K562 (cell line): Measurements from ENCODE around the gene PKDREJ. TPM values are rescaled to one million over a fixed set of nuclear protein-coding genes. Genes with fewer than 3 reads are reported as not detected.

Experiments
- ATAC-seq: fragments of 200-7000 bp; cut with Tn5 transposase; 3 replicates; pipeline ENCODE4 v1.9.1; 2020; ENCODE audit warnings: moderate library complexity
- BruUV-seq: library from RNA; stranded (reverse); fragments of 400-500 nt; replicated peaks from 2 replicates; lab custom pipeline; 2021; lab: Mats Ljungman, UMichigan
- CTCF ChIA-PET: fragments of 300-600 bp; formaldehyde crosslinking; extraction: SDS; loops from one replicate; lab custom pipeline; 2021; ENCODE audit warnings: low intra/inter-chr PET ratio; lab: Yijun Ruan, JAX
- POLR2A ChIA-PET: fragments of 300-600, 350-650 bp; sonication (Branson Sonifier 250); formaldehyde crosslinking; extraction: SDS; loops from one replicate; lab custom pipeline; 2021; ENCODE audit warnings: antibody characterized with exemption, inconsistent platforms; lab: Yijun Ruan, JAX
- DNase-seq, 4 experiments: peaks; one replicate each; pipeline versions ENCODE4 v3.0.0 to v3.0.0-alpha.2; 2011 to 2018; ENCODE audit warnings: low spot score in 3 of 4, mixed read lengths in 3 of 4; ENCODE audit errors: extremely low read depth in 1 of 4
- FAIRE-seq: peaks from 2 replicates; lab custom pipeline; 2011; peaks lifted over from hg19 to GRCh38; lab: Jason Lieb, UNC
- H2AFZ ChIP-seq: 2 replicates; pipeline ENCODE4 v1.6.0; 2011; ENCODE audit warnings: low read depth, low read length, control low read depth, inconsistent platforms
- H3K27ac ChIP-seq: fragments of 200-600 bp; 3 replicates; pipeline ENCODE4 v1.8.0; 2011; ENCODE audit warnings: low read depth, mild to moderate bottlenecking, control low read depth, inconsistent platforms, low read length, moderate library complexity, mixed read lengths; ENCODE audit errors: extremely low read depth
- H3K27me3 ChIP-seq, 2 experiments: fragments of 300-600 bp in 1 of 2; 2 replicates in 1 of 2; 3 replicates in 1 of 2; pipeline versions ENCODE4 v1.6.0 to v1.8.0; 2011; ENCODE audit warnings: inconsistent platforms in 2 of 2, low read length in 2 of 2, mild to moderate bottlenecking in 1 of 2, mixed read lengths in 1 of 2, moderate library complexity in 1 of 2; ENCODE audit not compliant: control insufficient read depth in 2 of 2, insufficient read depth in 2 of 2
- H3K36me3 ChIP-seq: fragments of 300-600 bp; 3 replicates; pipeline ENCODE4 v1.8.0; 2011; ENCODE audit warnings: mild to moderate bottlenecking, low read length, inconsistent platforms; ENCODE audit not compliant: control insufficient read depth, insufficient read depth
- H3K4me1 ChIP-seq, 2 experiments: fragments of 200-600 bp in 1 of 2; replicated peaks in 1 of 2; 2 replicates in 1 of 2; 3 replicates in 1 of 2; pipeline versions ENCODE4 v1.5.1 to v1.8.0; 2011; ENCODE audit warnings: inconsistent platforms in 2 of 2, low read length in 2 of 2, mild to moderate bottlenecking in 1 of 2, mixed read lengths in 1 of 2, moderate library complexity in 1 of 2; ENCODE audit not compliant: control insufficient read depth in 2 of 2, insufficient read depth in 2 of 2
- H3K4me2 ChIP-seq: 2 replicates; pipeline ENCODE4 v1.6.1; 2011; ENCODE audit warnings: low read length, control low read depth, inconsistent platforms, mixed read lengths; ENCODE audit not compliant: insufficient read depth
- H3K4me3 ChIP-seq: fragments of 200-600 bp; sonication (generic), shearing (Covaris generic); 2 replicates; pipeline ENCODE4 v1.5.1; 2016; ENCODE audit warnings: control low read depth, inconsistent platforms
- H3K79me2 ChIP-seq: fragments of 200-600 bp; 3 replicates; pipeline ENCODE4 v1.8.0; 2011; ENCODE audit warnings: low read length, inconsistent platforms; ENCODE audit not compliant: control insufficient read depth, insufficient read depth
- H3K9ac ChIP-seq, 2 experiments: 2 replicates each; pipeline versions ENCODE4 v1.6.0 to v1.6.1; 2011; ENCODE audit warnings: low read depth in 2 of 2, low read length in 2 of 2, control low read depth in 1 of 2, inconsistent platforms in 1 of 2, mild to moderate bottlenecking in 1 of 2, mixed read lengths in 1 of 2; ENCODE audit not compliant: insufficient read depth in 1 of 2
- H3K9me1 ChIP-seq: one replicate; pipeline ENCODE4 v1.6.0; 2011; ENCODE audit warnings: inconsistent platforms, mild to moderate bottlenecking, low read length, moderate library complexity; ENCODE audit not compliant: control insufficient read depth, insufficient read depth
- H3K9me3 ChIP-seq: replicated peaks from 2 replicates; pipeline ENCODE4 v1.5.1; 2011; ENCODE audit warnings: low read depth, low read length, inconsistent platforms; ENCODE audit not compliant: control insufficient read depth, insufficient read depth
- H4K20me1 ChIP-seq: replicated peaks from 2 replicates; pipeline ENCODE4 v1.6.1; 2011; ENCODE audit warnings: low read length, inconsistent platforms, mixed read lengths; ENCODE audit not compliant: control insufficient read depth, insufficient read depth
- BRD4 ChIP-seq: fragments of 200-600 bp; sonication (generic); IDR thresholded peaks from 2 replicates; pipeline ENCODE4 v1.6.1; 2017; ENCODE audit warnings: inconsistent platforms
- BRF2 ChIP-seq: IDR thresholded peaks from 3 replicates; pipeline ENCODE4 v1.6.1; 2011; ENCODE audit warnings: borderline replicate concordance, mild to moderate bottlenecking; ENCODE audit not compliant: insufficient read length, insufficient read depth
- CREB1 ChIP-seq, 2 experiments: sonication (generic) in 1 of 2; formaldehyde crosslinking in 1 of 2; IDR thresholded peaks; 2 replicates each; pipeline versions ENCODE4 v1.6.1 to v1.8.0; 2012 to 2022; ENCODE audit warnings: inconsistent platforms in 1 of 2, mild to moderate bottlenecking in 1 of 2, missing genetic modification reagents in 1 of 2, moderate library complexity in 1 of 2
- GTF3C2 ChIP-seq: IDR thresholded peaks from 3 replicates; pipeline ENCODE4 v1.6.1; 2011; ENCODE audit warnings: borderline replicate concordance, mild to moderate bottlenecking, moderate library complexity; ENCODE audit not compliant: insufficient read length; ENCODE audit errors: extremely low read depth
- HNRNPUL1 ChIP-seq: fragments of 200-400 bp; formaldehyde crosslinking; IDR thresholded peaks from 2 replicates; pipeline ENCODE4 v1.6.1; 2017; ENCODE audit warnings: low read length
- KLF10 ChIP-seq: fragments of 250-450 bp; sonication (Bioruptor Pico); IDR thresholded peaks from 2 replicates; pipeline ENCODE4 v1.6.1; 2021; ENCODE audit warnings: matching md5 sums
- MTF1 ChIP-seq: fragments of 250-450 bp; sonication (Bioruptor Pico); IDR thresholded peaks from 2 replicates; pipeline ENCODE4 v1.9.0; 2021; ENCODE audit warnings: moderate library complexity, mild to moderate bottlenecking, inconsistent platforms, borderline replicate concordance
- NFE2 ChIP-seq: IDR thresholded peaks from 2 replicates; pipeline ENCODE4 v1.6.1; 2014; ENCODE audit warnings: antibody characterized with exemption, low read depth
- PHF21A ChIP-seq: fragments of 450-650 bp; IDR thresholded peaks from 2 replicates; pipeline ENCODE4 v1.6.1; 2017; ENCODE audit warnings: low read depth, borderline replicate concordance
- TCF3 ChIP-seq: sonication (generic); formaldehyde crosslinking; IDR thresholded peaks from 2 replicates; pipeline ENCODE4 v1.4.0; 2020; ENCODE audit warnings: mild to moderate bottlenecking, missing genetic modification reagents
- WGBS: fragments of 100-300 bp; shearing (Covaris generic); methylation state at CpG from one replicate; pipeline ENCODE4 v1.1.6; 2016; ENCODE audit warnings: low coverage, mixed read lengths; ENCODE audit not compliant: insufficient coverage; ENCODE audit errors: missing lambda C conversion rate; 5-methylcytosine and 5-hydroxymethylcytosine counted together
- in situ Hi-C: fragments of 300-500 bp; cut with MboI; formaldehyde crosslinking; loops from 4 replicates; pipeline ENCODE4 v1.15.0; 2018; ENCODE audit warnings: inconsistent platforms, mixed read lengths
- intact Hi-C: fragments of 100-400 bp; cut with micrococcal nuclease; formaldehyde crosslinking; loops from 2 replicates; pipeline ENCODE4 v1.14.2; 2022
- polyA plus RNA-seq, 8 experiments: library from polyadenylated mRNA; depleted of rRNA in 4 of 8; stranded (reverse) in 5 of 8; unstranded in 3 of 8; fragments of >200 nt; fragmentation: Nextera tagmentation in 2 of 8; fragmentation: Illumina TruSeq in 1 of 8; extraction: Ambion mirVana in 2 of 8; extraction: Trizol in 1 of 8; gene quantifications; 2 replicates each; pipeline versions ENCODE4 v1.2.1 to v1.2.3, GENCODE V29; 2011 to 2014; ENCODE audit warnings: inconsistent platforms in 1 of 8, missing spikeins in 1 of 8
- total RNA-seq, 7 experiments: library from RNA; depleted of rRNA in 6 of 7; stranded (reverse); fragments of >200 nt in 6 of 7; fragmentation: Illumina TruSeq in 2 of 7; extraction: Trizol in 2 of 7; gene quantifications; 2 replicates each; pipeline versions ENCODE4 v1.2.1 to v1.2.3, GENCODE V29; 2011 to 2021; ENCODE audit warnings: low replicate concordance in 1 of 7

Gene PKDREJ
- total and polyA plus RNA-seq, 9 of the 15 experiments (the other 6 are each of a cell fraction or from before 2014, with no cell fraction given) = 0.03 TPM; not detected in 8

DNA sequence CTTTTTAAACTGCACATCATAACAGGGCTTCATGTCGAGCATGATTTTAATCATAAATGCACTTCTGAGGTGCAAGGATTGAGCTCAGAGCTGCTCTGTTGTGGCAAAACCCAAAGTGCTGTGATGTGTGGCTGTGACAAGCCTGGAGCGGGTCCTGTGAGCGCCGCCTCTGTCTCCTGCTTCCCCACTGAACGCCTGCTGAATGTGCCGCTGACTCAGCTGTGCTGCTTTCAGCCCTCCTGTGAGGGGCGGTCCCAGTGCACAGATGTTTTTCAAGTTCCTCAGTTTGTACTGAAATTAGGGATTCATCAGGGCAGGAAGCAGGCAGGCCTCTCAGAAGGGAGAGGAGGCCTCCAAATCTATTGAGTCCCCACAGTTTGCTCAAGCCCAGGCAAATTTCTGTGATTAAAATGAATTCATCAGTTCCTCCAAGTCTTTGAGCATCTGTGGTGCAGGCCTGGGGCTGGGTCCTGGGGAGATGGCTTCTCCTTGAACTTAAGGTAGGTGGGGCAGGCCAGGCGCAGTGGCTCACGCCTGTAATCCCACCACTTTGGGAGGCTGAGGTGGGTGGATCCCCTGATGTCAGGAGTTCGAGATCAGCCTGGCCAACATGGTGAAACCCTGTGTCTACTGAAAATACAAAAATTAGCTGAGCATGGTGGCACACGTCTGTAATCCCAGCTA, 30.6 kb upstream of the PKDREJ start:
- no peaks in the 10 kb centered on the region for H3K27me3 ChIP-seq
- FAIRE-seq = no peak
- H3K27ac ChIP-seq = no peak overlapping the region
- no peak overlapping the region for H3K4me2 ChIP-seq
- ATAC-seq = no peak
- ChIA-PET POLR2A (no interaction called here), CTCF (no interaction called here)
- no peaks in the 10 kb centered on the region for H4K20me1 ChIP-seq
- H3K9ac ChIP-seq = 0 out of 4 replicates have a peak overlapping the region, but pooled peaks of 1 of the 2 experiments have one; percentile 13
- 81% methylated on average over 9 of the region's 11 CpGs for WGBS
- no peak for TF ChIP-seq MTF1
- no peak for DNase-seq
- H3K79me2 ChIP-seq = peaks cover 17% of the 10 kb centered on the region
- H3K36me3 ChIP-seq = peaks cover 15% of the 10 kb centered on the region; the same call in 2 of the 3 replicates
- no TSS peak for BruUV-seq
- in situ Hi-C loops (no loop called here), intact Hi-C loops (no loop called here)
- H2AFZ ChIP-seq = no peak overlapping the region
- no peak overlapping the region for H3K4me3 ChIP-seq
- H3K9me1 ChIP-seq = no peaks in the 10 kb centered on the region
- no peaks in the 10 kb centered on the region for H3K9me3 ChIP-seq
- peaks cover 2 to 32% of the 10 kb centered on the region in 2 experiments; a peak in 4 of 5 replicates for H3K4me1 ChIP-seq

DNA sequence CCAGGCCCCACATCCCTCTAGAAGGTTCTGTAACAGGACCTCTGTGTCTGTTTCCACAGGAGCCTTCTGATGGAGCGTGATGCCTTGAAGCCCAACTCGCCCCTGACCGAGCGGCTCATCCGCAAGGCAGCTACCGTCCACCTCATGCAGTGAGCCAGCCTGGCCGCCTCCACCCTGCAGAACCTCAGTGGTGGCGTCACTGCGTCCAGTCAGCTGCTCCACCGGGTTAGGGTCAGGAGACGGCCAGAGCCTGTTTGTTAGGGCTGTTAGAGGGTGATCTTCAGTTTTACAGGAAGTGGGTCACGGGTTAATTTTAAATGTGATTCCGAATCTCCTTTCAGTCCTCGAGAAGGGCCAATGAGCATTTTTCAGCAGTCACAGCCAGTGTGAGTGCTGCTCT, 29.6 kb upstream of the PKDREJ start:
- no peak for DNase-seq
- no peak overlapping the region for H2AFZ ChIP-seq
- 92% methylated on average over 10 of the region's 14 CpGs for WGBS
- no peak for TF ChIP-seq PHF21A
- no peak for TF ChIP-seq KLF10 (CRISPR knock-in tag)
- no peak for TF ChIP-seq HNRNPUL1
- no peak for TF ChIP-seq GTF3C2
- TF ChIP-seq TCF3 (CRISPR knock-in tag) = no peak
- no peak for TF ChIP-seq BRD4
- no peak for TF ChIP-seq CREB1 (IDR thresholded peaks at IDR 0.05)
- TF ChIP-seq CREB1 (CRISPR knock-in tag; IDR thresholded peaks at IDR 0.05) = no peak
- no peak for TF ChIP-seq NFE2
- no peak for TF ChIP-seq BRF2

More for the DNA sequence above, 29.6 kb upstream of the PKDREJ start:
- H3K4me1 ChIP-seq = peaks cover 2 to 32% of the 10 kb centered on the region in 2 experiments; a peak in 3 of 5 replicates
- no peaks in the 10 kb centered on the region for H3K9me1 ChIP-seq
- CTCF ChIA-PET = no interaction called here
- peaks cover 9% of the 10 kb centered on the region for H3K79me2 ChIP-seq
- peaks cover 14% of the 10 kb centered on the region; the same call in 2 of the 3 replicates for H3K36me3 ChIP-seq
- no peak overlapping the region for H3K4me2 ChIP-seq
- in situ Hi-C loops (no loop called here), intact Hi-C loops (no loop called here)
- no peak overlapping the region for H3K4me3 ChIP-seq
- no TSS peak for BruUV-seq
- FAIRE-seq (no peak), ATAC-seq (no peak)
- no peaks in the 10 kb centered on the region for H3K9me3 ChIP-seq
- peak overlapping the region in 1 of 2 experiments; percentile 45; a peak in 2 of 4 replicates for H3K9ac ChIP-seq
- no peak overlapping the region for H3K27ac ChIP-seq
- no peaks in the 10 kb centered on the region for H4K20me1 ChIP-seq
- POLR2A ChIA-PET = no interaction called here
- H3K27me3 ChIP-seq = no peaks in the 10 kb centered on the region
